Skeletal muscle satellite cell (primary cell): ENCODE data around the gene ZSWIM6.

ENCODE experiments used
- H3K27me3 ChIP-seq: 2 replicates; pipeline ENCODE4 v1.7.0; 2013; ENCODE audit warnings: low read length; ENCODE audit not compliant: control insufficient read depth, insufficient read depth
- H3K36me3 ChIP-seq: 2 replicates; pipeline ENCODE4 v1.7.0; 2013; ENCODE audit warnings: mild to moderate bottlenecking, control low read depth, low read length; ENCODE audit not compliant: insufficient read depth
- H3K4me1 ChIP-seq: 2 replicates; pipeline ENCODE4 v1.7.0; 2013; ENCODE audit warnings: low read length; ENCODE audit not compliant: control insufficient read depth, insufficient read depth
- H3K4me2 ChIP-seq: 2 replicates; pipeline ENCODE4 v1.7.0; 2013; ENCODE audit warnings: mild to moderate bottlenecking, low read length
- H3K4me3 ChIP-seq: 2 replicates; pipeline ENCODE4 v1.7.0; 2013; ENCODE audit warnings: low read length
- H3K9ac ChIP-seq: 2 replicates; pipeline ENCODE4 v1.7.0; 2013; ENCODE audit warnings: mild to moderate bottlenecking, low read depth, low read length, moderate library complexity
- H3K9me3 ChIP-seq: replicated peaks from 2 replicates; pipeline ENCODE4 v1.7.0; 2013; ENCODE audit warnings: mild to moderate bottlenecking, control low read depth, low read length

ZSWIM6 gene

DNA sequence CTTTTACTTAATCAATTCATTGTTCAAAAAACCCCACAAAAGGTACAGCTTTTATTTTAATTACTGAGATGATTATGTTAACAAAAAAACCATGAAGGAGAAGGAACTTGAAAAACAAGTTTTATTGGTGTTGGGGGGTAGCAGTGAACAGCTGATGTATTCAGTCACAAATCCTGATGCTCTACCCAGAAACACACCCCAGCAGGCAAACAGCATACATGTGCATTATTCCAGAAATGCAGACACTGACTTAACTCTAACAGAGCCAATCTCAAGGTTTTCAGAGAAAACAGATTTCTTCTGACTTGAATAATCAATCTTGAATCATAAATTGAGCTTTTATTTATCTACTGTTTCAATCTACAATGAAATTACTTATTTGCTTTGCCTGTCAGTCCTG lies 175.2 kb downstream of the ZSWIM6 start:
- Histone ChIP-seq H3K4me3 (no peak overlapping the region), H3K36me3 (peaks cover 15% of the 10 kb centered on the region), H3K9ac (no peak overlapping the region), H3K9me3 (no peaks in the 10 kb centered on the region), H3K4me1 (no peaks in the 10 kb centered on the region), H3K4me2 (no peak overlapping the region), H3K27me3 (no peaks in the 10 kb centered on the region)

GRCh38 chr5:61516946-61517345 lies 184.9 kb downstream of the ZSWIM6 start:
- Histone ChIP-seq H3K9me3 (no peaks in the 10 kb centered on the region), H3K9ac (no peak overlapping the region), H3K36me3 (peaks cover 3% of the 10 kb centered on the region), H3K4me3 (no peak overlapping the region), H3K27me3 (no peaks in the 10 kb centered on the region), H3K4me2 (no peak overlapping the region), H3K4me1 (no peaks in the 10 kb centered on the region)

GRCh38 chr5:61519728-61520277 lies 187.7 kb downstream of the ZSWIM6 start:
- Histone ChIP-seq H3K9me3 (no peaks in the 10 kb centered on the region), H3K4me2 (no peak overlapping the region), H3K4me1 (no peaks in the 10 kb centered on the region), H3K27me3 (no peaks in the 10 kb centered on the region), H3K4me3 (no peak overlapping the region), H3K36me3 (peaks cover 9% of the 10 kb centered on the region), H3K9ac (no peak overlapping the region)

- H3K36me3 ChIP-seq: peaks cover 25% of the 10 kb centered on the region
- H3K4me1 ChIP-seq: no peaks in the 10 kb centered on the region
- no peaks in the 10 kb centered on the region for H3K27me3 ChIP-seq
- no peak overlapping the region for H3K4me3 ChIP-seq
- H3K9ac ChIP-seq: no peak overlapping the region
- H3K9me3 ChIP-seq: no peaks in the 10 kb centered on the region
- H3K4me2 ChIP-seq: no peak overlapping the region
These were observed 191.0 kb downstream of the ZSWIM6 start for GRCh38 chr5:61523073-61523472.

GRCh38 chr5:61523997-61524396 lies 191.9 kb downstream of the ZSWIM6 start:
- Histone ChIP-seq H3K36me3 (peaks cover 25% of the 10 kb centered on the region), H3K4me2 (no peak overlapping the region), H3K27me3 (no peaks in the 10 kb centered on the region), H3K4me1 (no peaks in the 10 kb centered on the region), H3K9me3 (no peaks in the 10 kb centered on the region), H3K9ac (no peak overlapping the region), H3K4me3 (no peak overlapping the region)

DNA sequence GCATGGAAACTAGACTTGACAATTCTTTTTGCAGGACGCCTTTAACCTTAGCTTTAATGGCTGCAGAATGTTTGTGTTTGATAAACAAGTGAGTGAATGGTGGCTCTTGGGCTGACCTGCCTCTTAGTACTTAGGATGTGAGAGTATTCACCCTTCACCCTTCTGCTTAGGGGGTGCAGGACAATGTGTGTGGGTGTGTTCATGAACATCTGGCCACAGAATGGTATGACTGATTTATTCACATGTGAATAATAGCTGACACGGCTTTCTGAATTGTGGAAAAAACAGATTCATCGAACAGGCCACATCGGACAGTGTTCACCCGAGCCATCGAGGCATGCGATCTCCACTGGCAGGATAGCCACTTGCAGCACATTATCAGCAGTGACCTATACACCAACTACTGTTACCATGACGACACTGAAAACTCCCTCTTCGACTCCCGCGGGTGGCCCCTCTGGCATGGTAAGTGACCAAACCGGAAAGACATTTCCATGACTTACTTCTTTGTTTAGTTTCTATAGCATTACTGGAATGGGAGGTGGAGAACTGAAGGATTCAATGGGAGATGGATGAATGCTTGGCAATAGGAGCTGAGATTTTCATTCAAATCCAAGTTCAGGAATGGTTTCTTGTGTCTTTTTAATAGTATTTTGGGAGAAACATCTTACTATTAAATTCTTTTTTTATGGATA lies 193.6 kb downstream of the ZSWIM6 start:
- H3K36me3 ChIP-seq: peaks cover 36% of the 10 kb centered on the region
- no peak overlapping the region for H3K9ac ChIP-seq
- H3K4me1 ChIP-seq: no peaks in the 10 kb centered on the region
- no peaks in the 10 kb centered on the region for H3K9me3 ChIP-seq
- H3K4me3 ChIP-seq: no peak overlapping the region
- H3K27me3 ChIP-seq: no peaks in the 10 kb centered on the region
- H3K4me2 ChIP-seq: no peak overlapping the region

DNA sequence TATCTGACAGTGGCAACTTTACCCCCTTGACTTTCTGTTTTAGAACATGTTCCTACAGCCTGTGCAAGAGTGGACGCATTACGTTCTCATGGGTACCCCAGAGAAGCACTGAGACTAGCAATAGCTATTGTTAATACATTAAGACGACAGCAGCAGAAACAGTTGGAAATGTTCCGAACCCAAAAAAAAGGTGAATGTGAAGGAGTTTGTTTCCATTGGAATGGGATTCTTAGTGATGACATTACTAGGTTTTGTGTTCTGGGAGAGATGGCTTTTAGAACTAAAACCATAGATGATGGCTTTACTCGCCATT lies 194.1 kb downstream of the ZSWIM6 start:
- H3K9ac ChIP-seq: no peak overlapping the region
- H3K4me1 ChIP-seq: no peaks in the 10 kb centered on the region
- no peaks in the 10 kb centered on the region for H3K9me3 ChIP-seq
- H3K4me3 ChIP-seq: no peak overlapping the region
- no peak overlapping the region for H3K4me2 ChIP-seq
- H3K27me3 ChIP-seq: no peaks in the 10 kb centered on the region
- peaks cover 39% of the 10 kb centered on the region for H3K36me3 ChIP-seq

DNA sequence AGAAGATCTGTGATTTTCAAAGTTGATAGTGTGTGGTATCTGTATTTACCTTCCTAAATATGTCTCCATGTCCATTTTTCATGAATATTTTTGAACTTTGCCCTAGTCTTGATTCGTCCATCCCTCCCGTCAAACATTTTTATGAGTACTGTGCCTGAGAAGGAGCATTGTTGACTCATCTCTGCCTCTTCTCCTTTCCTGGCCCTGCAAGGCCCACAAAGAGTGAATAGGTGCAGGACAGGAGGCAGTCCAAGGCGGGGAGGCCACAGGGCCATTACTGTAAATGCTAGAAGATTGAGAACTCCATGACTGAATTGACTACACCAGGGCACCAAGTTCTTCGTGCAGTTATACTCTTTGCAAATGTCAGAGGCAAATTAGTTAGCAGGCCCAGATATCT lies 200.9 kb downstream of the ZSWIM6 start:
- no peak overlapping the region for H3K4me3 ChIP-seq
- no peak overlapping the region for H3K9ac ChIP-seq
- H3K36me3 ChIP-seq: peaks cover 64% of the 10 kb centered on the region
- H3K9me3 ChIP-seq: no peaks in the 10 kb centered on the region
- H3K4me1 ChIP-seq: no peaks in the 10 kb centered on the region
- H3K27me3 ChIP-seq: no peaks in the 10 kb centered on the region
- no peak overlapping the region for H3K4me2 ChIP-seq

- Histone ChIP-seq H3K36me3 (peaks cover 76% of the 10 kb centered on the region), H3K4me3 (no peak overlapping the region), H3K27me3 (no peaks in the 10 kb centered on the region), H3K4me1 (no peaks in the 10 kb centered on the region), H3K9me3 (no peaks in the 10 kb centered on the region), H3K4me2 (no peak overlapping the region), H3K9ac (no peak overlapping the region)
These were observed 202.6 kb downstream of the ZSWIM6 start for GRCh38 chr5:61534481-61535267.

GRCh38 chr5:61535828-61536227 lies 203.8 kb downstream of the ZSWIM6 start:
- H3K27me3 ChIP-seq: no peaks in the 10 kb centered on the region
- no peaks in the 10 kb centered on the region for H3K4me1 ChIP-seq
- H3K9ac ChIP-seq: no peak overlapping the region
- H3K4me3 ChIP-seq: no peak overlapping the region
- no peaks in the 10 kb centered on the region for H3K9me3 ChIP-seq
- H3K36me3 ChIP-seq: peaks cover 80% of the 10 kb centered on the region
- no peak overlapping the region for H3K4me2 ChIP-seq

DNA sequence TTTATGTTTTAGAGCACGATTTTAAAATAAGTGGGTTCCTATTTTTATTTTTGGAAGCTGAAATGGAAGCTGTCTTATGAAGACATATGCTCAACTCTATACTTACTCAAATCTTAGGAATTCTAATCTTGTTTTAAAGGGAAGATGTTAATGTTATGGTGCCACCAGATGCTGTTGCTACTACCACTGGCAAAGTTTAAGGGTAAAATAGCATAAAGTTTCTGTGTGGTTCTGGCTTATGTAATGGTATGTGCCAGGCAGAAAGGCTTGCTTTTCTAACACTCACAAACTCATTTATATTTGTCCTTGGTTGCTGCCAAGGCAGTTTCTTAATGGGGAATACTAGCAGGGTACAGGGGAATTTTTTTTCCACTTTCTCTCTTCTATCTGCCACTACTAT lies 204.9 kb downstream of the ZSWIM6 start:
- H3K27me3 ChIP-seq: no peaks in the 10 kb centered on the region
- H3K4me1 ChIP-seq: no peaks in the 10 kb centered on the region
- no peaks in the 10 kb centered on the region for H3K9me3 ChIP-seq
- no peak overlapping the region for H3K4me3 ChIP-seq
- H3K4me2 ChIP-seq: no peak overlapping the region
- peaks cover 78% of the 10 kb centered on the region for H3K36me3 ChIP-seq
- no peak overlapping the region for H3K9ac ChIP-seq
